GM12878 (cell line): ENCODE results near the gene HEXIM1. TPM values are rescaled to one million over a fixed set of nuclear protein-coding genes. Genes with fewer than 3 reads are reported as not detected.

ENCODE experiments used
- NR2F1 ChIP-seq: fragments of 450-650 bp; conservative IDR thresholded peaks from 2 replicates; pipeline ENCODE4 v1.6.1; 2017; ENCODE audit warnings: mild to moderate bottlenecking
- PKNOX1 ChIP-seq: fragments of 450-650 bp; IDR thresholded peaks from 2 replicates; pipeline ENCODE4 v1.6.1; 2016; ENCODE audit warnings: mild to moderate bottlenecking
- RELB ChIP-seq: fragments of 450-650 bp; IDR thresholded peaks from 2 replicates; pipeline ENCODE4 v1.6.1; 2017; ENCODE audit warnings: low read depth, mild to moderate bottlenecking, moderate library complexity
- STAT1 ChIP-seq: fragments of 450-650 bp; conservative IDR thresholded peaks from 2 replicates; pipeline ENCODE4 v1.6.1; 2014; ENCODE audit warnings: antibody characterized with exemption, mild to moderate bottlenecking
- TCF7 ChIP-seq: IDR thresholded peaks from 2 replicates; pipeline ENCODE4 v1.6.1; 2014; ENCODE audit warnings: antibody characterized with exemption, borderline replicate concordance
- ZBTB33 ChIP-seq: fragments of 450-650 bp; IDR thresholded peaks from 2 replicates; pipeline ENCODE4 v1.6.1; 2017; ENCODE audit warnings: mild to moderate bottlenecking
- polyA plus RNA-seq, 11 experiments: library from polyadenylated mRNA; depleted of rRNA in 4 of 11; unstranded in 6 of 11; stranded (reverse) in 5 of 11; fragments of >200 nt; fragmentation: Nextera tagmentation in 4 of 11; fragmentation: Illumina TruSeq in 1 of 11; extraction: Ambion mirVana in 4 of 11; extraction: Trizol in 1 of 11; gene quantifications; 1 replicate in 1 of 11; 2 replicates in 10 of 11; pipeline versions ENCODE4 v1.2.1 to v1.2.3, GENCODE V29; 2011 to 2016; ENCODE audit warnings: inconsistent platforms in 2 of 11, missing spikeins in 2 of 11, low read depth in 1 of 11
- total RNA-seq, 4 experiments: library from RNA; depleted of rRNA in 3 of 4; stranded (reverse); fragments of >200 nt in 3 of 4; fragmentation: Illumina TruSeq in 1 of 4; extraction: Trizol in 1 of 4; gene quantifications; 2 replicates each; pipeline versions ENCODE4 v1.2.1 to v1.2.3, GENCODE V29; 2013 to 2021

Gene HEXIM1
- total and polyA plus RNA-seq, 10 of the 15 experiments (the other 5 are each of a cell fraction or from before 2014, with no cell fraction given), result 1.9 to 24.1 (median 9.0) TPM

GRCh38 chr17:45161288-45162024 lies 13.2 kb downstream of the HEXIM1 start, which contains the start of gene HEXIM2 (continued):
- 0 out of 2 replicates have a peak, but pooled peaks have one; percentile 45 for TF ChIP-seq ZBTB33
- 0 out of 2 replicates have a peak, but pooled peaks have one; percentile 34 for TF ChIP-seq STAT1
- peak; percentile 51; the same call in 1 of the 2 replicates for TF ChIP-seq RELB
- TF ChIP-seq TCF7, result peak; percentile 63
- peak; percentile 43; the same call in 1 of the 2 replicates for TF ChIP-seq NR2F1
- TF ChIP-seq PKNOX1, result peak; percentile 99
- TF ChIP-seq, all 136 proteins: peak for 74
